Ureter (tissue), 1 donor: Measurements from ENCODE around the gene MAGI2. TPM values are rescaled to one million over a fixed set of nuclear protein-coding genes. Genes with fewer than 3 reads are reported as not detected.

Experiments used
- DNase-seq: peaks from one replicate; pipeline ENCODE4 v3.0.0-alpha.2; 2020; ENCODE audit warnings: low spot score
- total RNA-seq: library from RNA; stranded (reverse); gene quantifications from one replicate; pipeline ENCODE4 v1.2.4, GENCODE V29; 2023
- donor health status: DM: yes; HTN: yes; CAD: no.

Gene MAGI2
- total RNA-seq, 1 donor from 2014 or later = 25.3 TPM

GRCh38 chr7:78787854-78788253 is 665.6 kb downstream of the MAGI2 start:
- no peak for DNase-seq

GRCh38 chr7:78786055-78786454 is 667.4 kb downstream of the MAGI2 start:
- no peak for DNase-seq

GRCh38 chr7:78783179-78783962 is 670.1 kb downstream of the MAGI2 start:
- DNase-seq = no peak

GRCh38 chr7:78780560-78780959 is 672.9 kb downstream of the MAGI2 start:
- DNase-seq = no peak

- DNase-seq = no peak
Observed at GRCh38 chr7:78779788-78780187, 673.7 kb downstream of the MAGI2 start.

GRCh38 chr7:78777829-78778228 is 675.6 kb downstream of the MAGI2 start:
- DNase-seq = no peak

GRCh38 chr7:78770422-78771410 is 682.8 kb downstream of the MAGI2 start:
- no peak for DNase-seq

- no peak for DNase-seq
Observed at GRCh38 chr7:78769481-78770101, 683.9 kb downstream of the MAGI2 start.

- DNase-seq = no peak
Observed at GRCh38 chr7:78768859-78769258, 684.6 kb downstream of the MAGI2 start.

- DNase-seq = no peak
Observed at GRCh38 chr7:78765943-78766729, 687.3 kb downstream of the MAGI2 start.

- no peak for DNase-seq
Observed at GRCh38 chr7:78764571-78764970, 688.9 kb downstream of the MAGI2 start.

- DNase-seq = no peak
Observed at GRCh38 chr7:78762625-78763024, 690.8 kb downstream of the MAGI2 start.

- DNase-seq = no peak
Observed at GRCh38 chr7:78760620-78761355, 692.7 kb downstream of the MAGI2 start.

- DNase-seq = no peak
Observed at GRCh38 chr7:78752554-78752953, 700.9 kb downstream of the MAGI2 start.

- DNase-seq = no peak
Observed at GRCh38 chr7:78751253-78751652, 702.2 kb downstream of the MAGI2 start.

- no peak for DNase-seq
Observed at GRCh38 chr7:78749052-78749746, 704.3 kb downstream of the MAGI2 start.

GRCh38 chr7:78747592-78747991 is 705.9 kb downstream of the MAGI2 start:
- DNase-seq = no peak

GRCh38 chr7:78746301-78746700 is 707.2 kb downstream of the MAGI2 start:
- no peak for DNase-seq

GRCh38 chr7:78742694-78743093 is 710.8 kb downstream of the MAGI2 start:
- DNase-seq = no peak

GRCh38 chr7:78736548-78736947 is 716.9 kb downstream of the MAGI2 start:
- no peak for DNase-seq
